RPMI7951 (cell line): Measurements from ENCODE around the gene SATB2. TPM values are rescaled to one million over a fixed set of nuclear protein-coding genes. Genes with fewer than 3 reads are reported as not detected.

Experiments used
- DNase-seq: peaks from one replicate; pipeline ENCODE4 v3.0.0-alpha.2; 2012; ENCODE audit warnings: low read depth
- total RNA-seq: library from RNA; depleted of rRNA; stranded (reverse); fragments of >200 nt; shearing (Covaris generic); gene quantifications from 2 replicates; pipeline ENCODE4 v1.2.3, GENCODE V29; 2014

SATB2 gene
- total RNA-seq, 1 experiment from 2014 or later: 11.8 TPM

DNA sequence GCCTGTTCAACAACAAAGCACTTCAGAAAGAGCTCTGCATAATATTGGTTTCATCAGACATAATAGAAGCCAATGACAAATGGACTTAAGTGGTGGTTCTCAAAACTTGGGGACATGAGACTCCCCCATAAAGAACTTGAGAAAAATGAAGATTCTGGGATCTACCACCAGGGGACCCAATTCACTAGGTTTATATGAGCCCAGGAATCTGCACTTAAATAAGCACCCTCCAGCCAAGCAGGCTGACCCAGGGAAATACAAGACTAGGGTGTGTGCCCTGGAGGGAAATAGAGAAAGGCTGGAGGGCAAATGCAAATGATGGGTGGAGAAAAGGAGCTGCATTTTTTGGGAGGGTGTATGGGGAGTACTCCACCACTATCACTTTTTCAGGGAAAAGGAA lies 52.5 kb downstream of the SATB2 start:
- DNase-seq: peak; percentile 44

DNA sequence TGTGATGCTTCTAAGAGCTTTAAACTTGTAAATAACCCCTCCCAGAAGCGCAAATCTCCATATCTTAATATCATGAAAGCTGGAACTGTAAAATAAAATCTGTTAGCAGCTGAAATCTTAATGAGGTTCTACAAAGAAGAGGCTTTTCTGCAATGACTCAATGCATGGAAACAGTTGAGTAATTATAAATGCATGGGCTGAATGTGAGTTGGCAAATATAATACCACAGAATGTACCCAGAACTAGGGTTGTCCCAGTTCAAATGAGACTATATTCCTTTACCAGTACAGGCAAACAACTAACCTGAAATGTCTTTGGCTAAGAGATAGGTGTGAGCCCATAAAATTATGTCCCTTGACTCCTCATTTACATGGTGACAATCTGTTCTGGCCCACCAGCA lies 52.9 kb downstream of the SATB2 start:
- DNase-seq: peak; percentile 24

DNA sequence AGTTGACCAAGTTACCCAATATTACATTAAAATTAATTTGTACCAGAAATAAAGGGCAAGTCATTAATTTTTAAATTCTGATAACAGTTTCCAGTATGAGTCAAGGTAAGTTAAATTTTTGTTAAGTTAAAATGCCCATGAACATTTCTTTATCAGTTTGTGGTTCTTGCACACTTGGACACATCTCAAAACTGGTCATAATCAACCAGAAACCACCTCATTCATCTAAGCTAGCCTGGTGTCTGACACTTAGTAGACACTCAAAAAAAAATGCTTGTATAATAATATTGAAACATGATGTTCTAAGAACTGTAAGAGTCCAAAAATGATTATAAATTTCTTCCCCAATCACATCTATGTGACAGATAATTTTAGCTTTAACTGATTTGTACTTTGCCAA lies 62.4 kb downstream of the SATB2 start:
- no peak for DNase-seq

DNA sequence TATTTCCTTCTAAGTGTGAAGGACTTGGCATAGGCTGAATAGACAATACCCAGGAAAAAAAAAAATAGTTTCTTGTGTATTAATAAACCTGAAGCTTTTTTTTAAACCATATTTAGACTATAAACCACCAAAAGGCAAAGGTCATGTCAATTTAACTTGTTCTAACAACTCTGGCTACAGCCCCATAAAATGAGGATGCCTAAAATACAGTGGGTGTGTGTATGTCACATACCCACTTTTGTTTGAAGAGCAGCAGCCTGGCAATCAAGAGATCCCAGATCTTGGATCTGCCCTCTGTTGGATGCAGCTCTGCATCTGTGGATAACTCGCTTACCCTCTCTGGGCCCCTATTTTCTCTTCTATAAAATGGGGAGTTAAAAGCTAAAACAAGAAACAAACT lies 65.4 kb downstream of the SATB2 start:
- no peak for DNase-seq

DNA sequence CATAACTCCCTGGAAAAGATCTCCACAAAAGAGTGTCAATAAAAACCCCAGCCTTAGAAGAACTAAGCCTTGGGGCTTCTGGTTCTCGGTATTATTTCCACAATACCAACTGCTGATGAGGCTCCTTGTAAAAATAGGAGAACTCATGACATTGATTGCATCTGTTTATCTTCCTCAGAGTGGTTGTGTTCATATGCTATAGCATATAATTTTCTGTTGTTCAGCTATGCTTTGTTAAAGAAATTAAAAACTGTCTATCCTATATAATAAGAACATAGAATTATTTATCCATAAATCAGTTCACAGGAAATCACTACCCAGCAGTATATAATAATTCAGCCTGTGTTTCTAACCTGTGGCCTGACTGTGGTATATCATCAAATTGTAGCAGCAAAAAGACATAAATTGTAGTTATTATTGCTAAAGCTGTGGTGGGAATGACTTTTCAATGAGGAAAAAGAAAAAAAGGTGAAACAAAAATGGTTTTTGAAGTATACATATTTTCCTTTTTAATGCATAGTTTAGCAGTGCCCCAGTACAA lies 68.9 kb downstream of the SATB2 start:
- DNase-seq: no peak

DNA sequence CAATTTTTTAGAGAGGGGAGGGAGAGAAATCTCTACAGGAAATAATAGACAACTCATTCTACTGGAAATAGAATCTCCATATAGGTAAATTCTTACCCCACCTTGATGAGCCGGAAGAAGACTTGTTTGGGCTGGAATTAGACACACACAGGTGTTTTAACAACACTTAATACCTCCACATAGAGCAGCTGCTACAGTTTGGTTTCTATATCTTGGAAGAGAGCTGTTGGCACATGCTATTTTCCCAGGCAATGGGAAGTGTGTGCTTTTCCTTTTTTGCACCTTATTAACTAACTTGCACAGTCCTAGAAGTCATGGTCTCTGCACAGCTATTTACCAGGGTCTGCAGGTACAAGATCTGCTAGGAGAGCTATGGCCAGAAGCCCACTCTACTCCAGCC lies 73.7 kb downstream of the SATB2 start:
- no peak for DNase-seq

DNA sequence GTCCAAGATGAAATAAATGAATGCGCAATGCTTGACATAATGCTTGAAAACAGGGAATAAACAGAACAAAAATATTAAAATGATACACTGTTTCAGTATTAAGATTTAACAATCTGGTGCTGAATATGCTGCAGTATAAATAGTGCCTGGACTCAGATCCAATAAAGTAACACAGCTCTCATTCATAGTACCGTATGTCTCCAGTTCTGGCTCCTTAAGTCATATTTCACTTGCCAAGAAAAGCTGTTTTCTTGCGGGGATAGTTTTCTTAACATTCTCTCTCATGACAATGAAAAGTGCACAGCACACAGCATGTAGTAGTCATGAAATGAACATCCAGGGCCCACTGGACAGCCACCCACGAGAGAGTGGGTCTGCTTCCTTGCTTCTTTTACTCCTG lies 74.7 kb downstream of the SATB2 start:
- DNase-seq: no peak

DNA sequence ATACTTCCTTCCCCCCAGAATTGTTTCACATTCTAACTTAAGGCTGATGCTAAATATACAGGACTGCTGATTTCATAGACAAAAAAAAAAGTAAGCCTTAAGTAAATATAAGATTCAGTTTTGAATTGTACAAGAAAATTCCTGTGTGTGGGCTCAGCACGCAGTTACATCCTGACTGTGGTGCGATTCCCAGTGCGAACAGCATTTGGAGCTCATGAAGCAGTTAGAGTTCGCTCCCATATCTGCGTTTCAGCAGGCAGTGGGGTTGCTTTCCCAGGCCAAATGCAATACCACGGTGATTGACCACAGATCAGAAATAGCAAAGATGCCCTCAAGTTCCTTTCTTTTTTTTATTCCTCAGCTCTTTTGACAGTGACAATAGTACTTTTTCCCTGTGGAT lies 75.6 kb downstream of the SATB2 start:
- DNase-seq: no peak

DNA sequence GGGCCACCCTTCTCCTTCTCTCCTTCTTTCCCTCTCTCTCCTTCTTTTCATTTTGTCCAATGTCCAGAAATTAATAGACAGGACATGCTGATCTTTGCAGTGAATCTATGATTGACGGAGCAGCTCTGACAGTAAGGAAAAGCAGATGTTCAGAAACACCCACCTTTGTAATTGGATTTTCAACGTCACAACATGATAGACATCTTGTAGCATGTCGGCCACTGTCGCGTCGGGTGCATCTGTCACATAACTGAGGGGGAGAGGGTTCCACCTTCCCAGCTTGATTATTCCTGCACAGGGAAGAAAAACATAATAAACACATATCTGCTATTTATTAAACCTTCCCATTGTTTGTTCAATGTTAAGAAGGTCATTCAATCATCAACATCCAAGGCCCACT lies 76.2 kb downstream of the SATB2 start:
- no peak for DNase-seq

DNA sequence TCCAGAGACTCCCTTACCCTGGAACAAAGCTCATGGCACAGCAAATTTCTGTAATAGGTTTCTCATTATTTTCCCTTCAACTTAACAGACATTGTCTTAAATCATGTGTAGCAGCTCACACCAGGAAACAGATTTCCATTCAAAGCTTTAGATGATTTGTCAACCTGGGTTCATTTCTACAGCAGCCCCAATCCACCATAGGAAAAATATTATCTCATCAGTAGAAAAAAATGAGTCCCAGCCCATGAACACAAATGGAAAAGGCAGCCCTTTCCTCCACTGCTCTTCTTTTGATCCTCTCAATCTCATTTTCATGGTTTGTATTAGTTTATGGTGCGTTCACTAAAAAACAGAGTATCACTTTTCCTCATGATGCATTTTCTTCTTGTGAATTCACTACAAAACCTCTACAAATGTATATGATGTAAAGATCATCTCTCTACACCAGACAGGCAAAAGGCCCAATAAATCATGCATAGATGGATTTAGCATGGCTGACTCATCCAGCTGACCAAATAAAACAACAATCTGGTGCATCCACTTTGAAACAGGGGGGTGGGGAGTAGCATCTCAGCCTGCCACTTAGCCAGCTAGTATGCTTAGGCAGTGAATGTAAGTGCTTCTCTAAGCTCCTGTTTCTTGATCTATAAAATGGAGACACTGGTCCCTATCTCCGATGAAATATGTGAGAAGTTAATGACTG lies 78.6 kb downstream of the SATB2 start:
- peak; percentile 40 for DNase-seq

DNA sequence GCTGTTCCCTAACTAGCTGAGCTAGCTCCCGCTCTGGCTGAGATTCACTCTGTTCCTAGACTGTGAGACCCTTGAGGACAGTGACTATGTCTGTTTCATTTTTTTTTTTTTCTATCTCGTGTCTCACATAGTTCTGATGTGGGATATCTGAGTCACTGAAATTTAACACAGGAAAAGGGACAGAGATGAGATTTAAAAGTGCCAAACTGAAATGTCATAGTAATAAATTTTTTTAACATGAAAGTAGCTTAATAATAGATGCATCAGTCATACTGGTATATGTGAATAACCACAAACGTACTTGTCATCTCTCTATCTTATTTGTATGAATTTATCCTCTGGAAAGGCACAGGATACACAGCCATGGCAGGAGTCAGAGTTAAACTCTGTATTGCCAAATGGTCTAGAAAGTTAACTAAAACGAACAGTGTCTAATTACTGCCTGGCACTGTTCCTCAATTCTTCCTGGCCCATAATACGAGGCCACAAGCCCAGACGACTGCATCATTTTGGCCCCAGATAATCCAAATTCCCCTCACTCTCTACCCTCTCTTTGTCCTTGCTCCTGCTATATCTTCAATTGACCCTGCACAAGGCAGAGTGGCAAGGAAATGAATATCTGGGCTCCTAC lies 87.5 kb downstream of the SATB2 start:
- DNase-seq: peak; percentile 34

DNA sequence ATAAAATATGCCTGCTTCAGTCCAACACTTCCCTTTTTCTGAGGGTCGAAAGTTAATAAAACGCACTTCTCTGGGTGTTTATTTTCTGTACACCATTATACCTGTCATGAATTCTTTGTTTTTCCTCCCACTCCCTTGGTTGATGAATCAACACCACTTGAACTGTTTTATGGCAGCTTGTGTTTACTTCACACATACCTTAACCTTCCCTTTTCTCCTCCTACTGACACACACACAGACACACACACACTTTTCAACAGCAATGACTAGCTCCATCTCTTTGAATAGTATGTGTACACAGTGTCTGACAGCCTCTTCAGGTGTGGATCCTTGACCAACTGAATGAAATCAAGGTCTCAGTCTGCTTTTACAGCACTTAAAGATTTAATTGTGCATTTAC lies 91.3 kb downstream of the SATB2 start:
- no peak for DNase-seq

DNA sequence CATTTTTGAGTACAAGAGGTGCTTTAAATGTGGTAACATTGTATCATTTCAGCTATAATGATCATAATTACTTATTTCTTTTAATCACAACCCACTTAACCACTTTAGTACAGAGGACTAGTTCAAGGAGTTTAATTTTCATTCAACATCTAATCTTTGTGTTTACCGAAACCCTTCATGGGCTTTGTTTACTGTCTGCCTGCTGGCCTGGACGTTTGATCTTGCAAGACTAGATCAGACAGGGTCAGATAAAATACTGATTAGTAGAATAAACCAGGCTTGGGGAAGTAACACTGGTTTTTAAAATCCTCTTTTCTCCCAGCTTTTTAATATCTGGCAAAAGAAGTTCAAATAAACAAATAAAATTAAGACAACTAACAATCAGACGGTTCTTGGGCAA lies 93.6 kb downstream of the SATB2 start:
- DNase-seq: no peak

DNA sequence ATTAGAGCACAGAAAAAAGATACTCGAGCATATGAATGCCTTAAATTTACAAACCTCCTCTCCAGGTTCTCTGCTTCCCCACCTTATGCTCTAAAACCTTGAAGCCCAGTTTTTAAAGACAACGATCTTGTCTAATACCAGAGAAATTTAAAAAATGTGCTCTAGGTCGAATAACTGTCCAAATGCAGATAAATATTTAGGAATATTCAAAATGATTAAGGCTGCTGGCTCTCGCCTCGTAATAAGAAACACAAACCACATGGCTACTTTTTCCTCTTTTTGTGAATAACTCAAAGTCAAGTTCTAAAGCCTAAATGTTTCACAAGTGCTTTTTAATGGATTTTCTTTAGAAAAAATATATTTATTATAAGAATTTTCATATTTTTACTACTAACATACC lies 101.3 kb downstream of the SATB2 start:
- no peak for DNase-seq

DNA sequence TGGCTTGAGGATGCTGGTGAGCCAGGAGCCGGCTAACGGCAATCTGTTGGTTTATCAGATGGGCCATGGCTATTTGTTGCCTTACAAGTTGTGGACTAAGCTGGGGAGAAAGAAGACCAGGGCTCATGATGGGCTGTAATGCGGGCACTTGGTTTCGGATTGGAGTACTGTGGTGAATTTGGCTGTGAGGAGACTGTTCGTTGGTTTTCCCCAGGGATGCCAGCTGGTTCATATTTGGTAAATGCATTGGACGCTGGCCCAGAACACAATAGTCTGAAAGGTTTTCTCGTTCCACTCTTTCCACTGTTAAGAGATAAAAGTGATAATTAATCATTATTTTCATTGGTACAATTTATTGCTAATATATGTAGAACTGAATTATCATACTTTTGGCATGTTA lies 108.9 kb downstream of the SATB2 start:
- no peak for DNase-seq

DNA sequence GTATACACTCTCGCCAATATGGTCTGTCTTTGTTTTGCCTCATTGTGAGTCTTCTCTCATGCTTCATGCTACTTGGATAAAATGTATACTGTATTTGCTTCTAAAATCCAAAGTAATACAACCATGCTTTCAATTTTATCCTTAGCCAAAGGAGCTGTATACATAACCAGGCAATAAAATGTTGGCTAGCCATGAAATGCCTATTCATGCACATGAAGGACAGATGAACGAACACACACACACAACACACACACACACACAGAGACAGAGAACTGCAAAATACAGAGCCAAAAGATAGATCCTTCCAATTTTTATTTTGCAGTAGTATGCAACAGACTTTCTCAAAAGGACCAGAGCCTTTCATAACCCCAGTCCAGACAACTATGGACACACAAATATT lies 113.7 kb downstream of the SATB2 start:
- no peak for DNase-seq

DNA sequence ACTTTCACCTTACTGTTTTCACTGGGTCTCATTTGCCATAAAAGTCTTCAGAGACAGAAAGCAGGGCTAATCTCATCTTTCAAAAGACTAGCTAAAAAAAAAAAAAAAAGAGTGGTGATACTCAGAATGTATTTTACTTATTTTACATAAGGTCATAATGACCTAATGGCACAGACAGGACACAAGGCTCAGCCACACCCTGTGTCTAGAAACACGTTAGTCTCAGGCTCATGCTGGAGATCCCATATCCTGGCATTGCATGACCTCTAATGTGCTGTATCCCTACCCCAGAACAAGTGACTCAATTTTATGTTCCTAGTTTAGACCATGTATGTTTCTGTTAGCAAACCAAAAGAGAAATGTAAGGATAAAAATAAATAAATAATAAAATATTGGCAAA lies 115.4 kb downstream of the SATB2 start:
- DNase-seq: no peak

DNA sequence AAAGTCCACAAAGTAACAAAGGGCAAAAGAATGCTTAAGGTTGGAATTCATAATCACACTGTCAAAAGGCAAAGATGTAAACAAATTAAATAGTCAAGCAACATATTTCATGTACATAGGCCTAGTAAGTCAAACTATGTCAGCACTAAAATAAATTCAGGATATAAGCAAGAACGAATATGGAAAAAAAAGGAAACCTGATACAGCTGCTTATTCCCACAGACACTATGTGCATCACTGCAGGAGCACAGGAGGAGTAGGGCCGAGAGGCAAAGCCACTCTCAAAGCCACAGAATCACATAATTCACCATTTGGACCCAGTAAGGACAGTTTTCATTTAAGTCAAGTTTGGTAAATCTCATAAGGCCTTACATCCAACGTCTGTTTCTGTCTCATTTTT lies 116.6 kb downstream of the SATB2 start:
- no peak for DNase-seq

DNA sequence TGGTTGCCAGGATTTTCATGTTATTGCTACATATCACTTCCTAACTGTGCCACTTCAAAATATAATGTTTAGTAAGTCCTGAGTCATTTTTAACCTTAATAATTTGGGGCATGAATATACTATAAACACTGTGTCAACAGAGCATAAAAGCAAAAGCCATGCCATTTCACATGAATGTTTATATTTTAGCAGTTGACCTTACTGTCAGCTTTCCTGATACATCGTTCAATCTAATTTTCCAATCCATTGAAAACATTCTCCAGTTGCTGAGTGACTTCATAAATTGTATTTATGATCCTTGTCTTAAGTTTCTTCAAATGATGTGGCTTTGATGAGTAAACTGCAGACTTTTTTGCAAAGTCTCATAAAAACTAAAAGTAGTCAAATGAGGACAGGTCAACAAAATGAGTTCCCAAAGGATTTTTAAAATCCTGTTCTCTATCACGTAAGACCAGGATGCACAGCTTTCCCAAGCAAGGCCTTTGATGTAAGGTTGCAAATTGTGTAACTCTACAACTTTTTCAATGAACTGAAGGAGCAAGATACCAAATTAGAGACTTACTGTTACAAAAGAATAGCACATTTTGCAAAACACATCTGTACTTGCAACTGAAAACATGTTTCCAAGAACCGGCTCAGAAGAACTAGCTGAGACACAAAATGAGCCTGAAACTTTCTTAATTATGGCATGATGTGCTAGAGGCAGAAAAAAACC lies 117.7 kb downstream of the SATB2 start:
- DNase-seq: no peak

DNA sequence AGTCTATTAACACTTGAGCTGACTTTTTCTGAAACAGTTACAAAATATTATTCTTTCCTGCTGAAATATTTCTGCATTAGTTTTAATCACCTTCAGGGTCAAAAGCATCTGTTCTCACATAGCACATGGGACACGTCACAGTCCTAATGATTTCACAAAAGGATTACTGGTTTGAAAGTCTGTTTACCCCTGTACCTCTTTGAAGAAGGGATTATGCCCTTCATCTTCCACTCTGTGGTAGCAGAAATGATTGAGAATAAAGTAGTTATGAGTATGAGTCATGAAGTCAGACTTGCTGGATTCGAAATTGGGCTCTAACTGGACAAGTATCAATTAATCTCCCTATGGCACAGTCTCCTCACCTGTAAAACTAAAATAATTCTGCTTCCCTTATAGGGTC lies 121.2 kb downstream of the SATB2 start:
- DNase-seq: no peak

DNA sequence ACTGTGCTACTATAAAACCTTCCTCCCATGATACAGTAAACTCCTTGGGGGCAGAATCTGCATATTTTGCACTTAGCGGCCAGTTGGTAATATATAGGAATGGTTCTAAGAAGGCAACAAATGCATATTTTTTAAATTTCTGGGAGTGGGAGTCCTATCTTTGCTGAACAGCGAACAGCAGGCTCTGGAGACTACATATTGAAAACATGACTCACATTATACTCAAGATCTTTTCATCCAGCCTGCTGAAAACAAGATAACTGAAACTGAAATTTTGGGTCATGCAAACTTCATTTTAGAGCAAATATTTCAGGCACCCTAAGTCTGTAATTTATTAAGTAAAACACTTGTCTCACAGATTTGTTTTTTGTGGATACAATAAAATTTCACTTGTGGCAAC lies 122.2 kb downstream of the SATB2 start:
- DNase-seq: no peak

DNA sequence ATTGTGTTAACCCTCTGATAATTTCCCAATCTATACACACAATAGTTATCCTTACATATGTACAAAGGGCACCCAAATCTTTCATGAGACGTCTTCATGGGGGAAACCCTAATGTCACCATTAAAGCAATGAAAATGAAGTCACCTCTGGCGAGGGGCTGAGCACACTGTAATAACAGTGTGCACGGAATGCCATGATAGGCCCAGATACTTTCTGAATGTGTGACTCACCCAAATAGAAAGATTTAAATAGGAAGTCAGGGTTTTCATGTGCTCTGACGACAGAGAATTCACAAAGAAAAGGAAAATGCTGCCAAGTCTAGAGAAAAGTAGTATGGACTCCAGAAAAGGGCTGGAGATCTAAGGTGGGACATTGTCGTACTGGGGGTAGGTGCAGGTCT lies 128.3 kb downstream of the SATB2 start:
- peak; percentile 14 for DNase-seq

DNA sequence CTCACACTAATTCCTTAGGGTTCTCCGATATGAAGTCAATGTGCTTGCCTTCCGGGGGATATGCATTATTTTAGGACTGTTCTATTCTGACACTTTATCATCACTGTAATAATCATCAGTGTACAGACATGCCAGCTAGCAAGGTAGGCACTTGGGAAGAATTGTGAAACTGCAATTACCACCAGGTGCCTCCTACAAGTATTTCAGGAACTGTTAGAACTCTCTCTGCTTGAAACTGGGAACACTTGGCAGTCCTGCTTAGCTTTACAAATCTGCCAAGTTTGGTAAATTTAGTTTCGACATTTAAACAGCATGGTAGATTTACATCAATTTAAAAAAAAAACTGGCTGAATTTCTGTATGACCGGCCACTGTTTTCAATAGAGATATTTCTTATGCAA lies 128.7 kb downstream of the SATB2 start:
- no peak for DNase-seq
